ENCODE measurements around the gene MAP2K7.

The MAP2K7 gene

GRCh38 chr19:7867092-7867844 is 36.4 kb upstream of the MAP2K7 start:
- peak; percentile 60 for DNase-seq (ENCODE audit: low spot score)

- DNase-seq (ENCODE audit: low spot score), result no peak
These were observed 35.4 kb upstream of the MAP2K7 start for GRCh38 chr19:7868326-7868670.

GRCh38 chr19:7868671-7869452 is 34.8 kb upstream of the MAP2K7 start:
- peak; percentile 68 for DNase-seq (ENCODE audit: low spot score)

- DNase-seq (ENCODE audit: low spot score), result peak; percentile 85
These were observed 34.2 kb upstream of the MAP2K7 start for GRCh38 chr19:7869453-7869909.

GRCh38 chr19:7869910-7870511 is 33.7 kb upstream of the MAP2K7 start:
- peak; percentile 85 for DNase-seq (ENCODE audit: low spot score)

GRCh38 chr19:7870571-7871436 is 32.9 kb upstream of the MAP2K7 start:
- DNase-seq (ENCODE audit: low spot score), result peak; percentile 75

GRCh38 chr19:7871437-7872305 is 32.0 kb upstream of the MAP2K7 start:
- DNase-seq (ENCODE audit: low spot score), result peak; percentile 89

- DNase-seq (ENCODE audit: low spot score), result peak; percentile 45
These were observed 31.1 kb upstream of the MAP2K7 start for GRCh38 chr19:7872306-7873204.

GRCh38 chr19:7873304-7874075 is 30.2 kb upstream of the MAP2K7 start:
- DNase-seq (ENCODE audit: low spot score), result peak; percentile 65

- DNase-seq (ENCODE audit: low spot score), result peak; percentile 70
These were observed 29.4 kb upstream of the MAP2K7 start, which contains the start of gene PRR36 for GRCh38 chr19:7874076-7874896. PRR36 (minus strand) TSS chr19:7874390; CDS start chr19:7873689, 701 bp downstream.

- DNase-seq (ENCODE audit: low spot score), result peak; percentile 60
These were observed 28.8 kb upstream of the MAP2K7 start for GRCh38 chr19:7874897-7875273.

GRCh38 chr19:7877249-7877836 is 26.3 kb upstream of the MAP2K7 start:
- no peak for DNase-seq (ENCODE audit: low spot score)

GRCh38 chr19:7879111-7879807 is 24.4 kb upstream of the MAP2K7 start:
- no peak for DNase-seq (ENCODE audit: low spot score)

- DNase-seq (ENCODE audit: low spot score), result no peak
These were observed 23.8 kb upstream of the MAP2K7 start for GRCh38 chr19:7879836-7880235.

GRCh38 chr19:7881910-7882309 is 21.8 kb upstream of the MAP2K7 start:
- DNase-seq (ENCODE audit: low spot score), result no peak

GRCh38 chr19:7883105-7883504 is 20.6 kb upstream of the MAP2K7 start:
- no peak for DNase-seq (ENCODE audit: low spot score)

Measured in left forelimb (tissue), 1 donor.